GM21526 (cell line): ENCODE results near the gene MAK.
"Not testable (repeated sequence)": the region's sequence is repeated elsewhere in the genome, so short reads cannot be mapped to it uniquely, and the experiment has no call there.

ENCODE experiments used
- ATAC-seq: cut with Tn5 transposase; IDR thresholded peaks from one replicate; pipeline ENCODE4 v1.9.1; 2021; ENCODE audit warnings: moderate library complexity; ENCODE audit not compliant: unreplicated experiment, low FRiP score

The MAK gene, protein sequence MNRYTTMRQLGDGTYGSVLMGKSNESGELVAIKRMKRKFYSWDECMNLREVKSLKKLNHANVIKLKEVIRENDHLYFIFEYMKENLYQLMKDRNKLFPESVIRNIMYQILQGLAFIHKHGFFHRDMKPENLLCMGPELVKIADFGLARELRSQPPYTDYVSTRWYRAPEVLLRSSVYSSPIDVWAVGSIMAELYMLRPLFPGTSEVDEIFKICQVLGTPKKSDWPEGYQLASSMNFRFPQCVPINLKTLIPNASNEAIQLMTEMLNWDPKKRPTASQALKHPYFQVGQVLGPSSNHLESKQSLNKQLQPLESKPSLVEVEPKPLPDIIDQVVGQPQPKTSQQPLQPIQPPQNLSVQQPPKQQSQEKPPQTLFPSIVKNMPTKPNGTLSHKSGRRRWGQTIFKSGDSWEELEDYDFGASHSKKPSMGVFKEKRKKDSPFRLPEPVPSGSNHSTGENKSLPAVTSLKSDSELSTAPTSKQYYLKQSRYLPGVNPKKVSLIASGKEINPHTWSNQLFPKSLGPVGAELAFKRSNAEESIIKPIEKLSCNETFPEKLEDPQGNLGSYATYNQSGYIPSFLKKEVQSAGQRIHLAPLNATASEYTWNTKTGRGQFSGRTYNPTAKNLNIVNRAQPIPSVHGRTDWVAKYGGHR

DNA sequence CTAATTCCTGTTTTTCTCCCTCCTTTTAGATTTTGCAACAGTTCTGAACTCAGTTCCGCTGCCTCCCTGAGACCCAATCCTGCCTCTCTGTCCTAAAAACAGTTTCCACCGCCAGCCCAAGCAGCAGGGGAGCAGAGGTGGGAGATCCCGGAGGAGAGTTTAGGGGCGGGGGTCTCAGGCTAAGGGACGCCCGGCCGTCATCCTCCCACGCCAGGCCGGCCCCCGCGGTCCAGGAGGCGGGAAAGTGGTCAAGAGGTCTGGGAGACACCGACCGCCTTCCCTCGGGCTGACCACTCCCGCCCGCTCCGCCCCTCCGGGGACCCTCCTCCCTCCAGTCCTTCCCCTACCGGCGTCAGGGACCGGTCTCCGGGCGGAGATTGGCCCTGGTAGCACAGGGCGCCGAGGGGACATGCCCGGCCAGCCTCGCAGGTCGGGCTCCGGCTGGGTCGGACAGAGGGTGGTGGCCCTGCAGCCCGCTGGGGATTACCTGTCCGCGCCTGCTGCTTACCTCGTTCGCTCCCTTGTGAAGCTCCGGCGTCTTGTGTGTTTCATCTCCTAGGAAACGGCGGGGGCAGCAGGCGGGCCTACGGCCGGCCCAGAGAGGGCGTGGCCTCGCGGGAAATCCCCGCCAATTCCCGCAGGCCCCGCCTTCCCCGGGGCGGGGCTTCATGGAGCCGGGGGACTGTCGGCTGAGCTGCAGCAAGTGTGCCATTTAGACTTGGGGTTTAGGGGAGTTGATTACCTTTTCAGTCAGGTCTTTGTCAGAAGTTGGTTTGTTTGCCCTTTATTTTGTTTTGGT is at the start of gene MAK:
TSS of gene MAK (minus strand) at position 545 of the 799 bp plus-strand sequence. CDS start 7,891 bp downstream, outside the sequence.
- ATAC-seq: peak; percentile 89

DNA sequence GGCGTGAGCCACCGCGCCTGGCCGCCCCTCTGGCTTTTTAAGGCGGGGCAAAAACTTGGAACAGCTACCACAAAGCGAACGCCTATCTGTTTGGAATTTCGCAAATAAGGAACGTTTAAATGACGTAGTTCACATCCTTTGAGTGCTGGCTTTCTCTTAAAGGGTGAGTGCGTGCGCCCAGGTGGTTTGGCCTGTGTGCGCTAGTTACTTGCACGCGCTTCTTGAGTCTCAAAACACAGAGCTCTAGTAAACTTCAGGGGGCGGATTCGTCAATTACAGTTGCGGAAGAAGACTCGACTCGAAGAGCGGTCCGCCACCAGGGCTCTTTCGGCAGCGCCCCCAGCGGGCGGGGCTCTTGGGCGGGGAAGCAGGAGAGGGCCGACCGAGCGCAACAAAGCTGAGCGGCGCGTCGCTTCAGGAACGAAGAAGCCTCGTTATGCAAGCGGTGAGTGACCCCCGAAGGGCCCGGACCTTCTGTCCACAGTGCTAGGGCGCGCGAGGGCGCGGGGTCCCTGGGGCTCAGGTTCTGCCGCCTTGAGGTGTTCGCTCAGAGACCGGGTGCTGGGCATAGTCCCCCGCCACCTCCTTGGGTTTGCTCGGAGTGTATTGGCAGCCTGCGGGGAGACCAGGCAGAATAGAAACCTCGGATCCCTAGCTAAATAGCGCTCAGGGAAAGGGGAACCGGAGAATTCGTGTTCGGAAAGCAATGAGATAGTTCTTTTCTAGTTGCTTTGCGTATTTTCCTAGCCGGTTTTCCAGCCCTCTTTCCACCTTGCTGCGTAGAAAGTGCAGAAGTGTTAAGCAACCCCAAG is 48.6 kb upstream of the MAK start, which contains the start of gene SYCP2L:
TSS of gene SYCP2L (plus strand) at position 362 of the 812 bp plus-strand sequence. CDS start at position 437, 75 bp downstream.
- ATAC-seq: no peak

DNA sequence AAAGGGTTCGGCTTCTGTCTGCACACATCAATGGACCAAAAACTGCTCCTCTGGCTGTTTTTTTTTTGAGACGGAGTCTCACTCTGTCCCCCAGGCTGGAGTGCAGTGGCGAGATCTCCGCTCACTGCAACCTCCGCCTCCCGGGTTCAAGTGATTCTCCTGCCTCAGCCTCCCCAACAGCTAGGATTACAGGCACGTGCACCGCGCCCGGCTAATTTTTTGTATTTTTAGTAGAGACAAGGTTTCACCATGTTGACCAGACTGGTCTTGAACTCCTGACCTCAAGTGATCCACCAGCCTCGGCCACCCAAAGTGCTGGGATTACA is 48.0 kb upstream of the MAK start:
- ATAC-seq: not testable (repeated sequence)

DNA sequence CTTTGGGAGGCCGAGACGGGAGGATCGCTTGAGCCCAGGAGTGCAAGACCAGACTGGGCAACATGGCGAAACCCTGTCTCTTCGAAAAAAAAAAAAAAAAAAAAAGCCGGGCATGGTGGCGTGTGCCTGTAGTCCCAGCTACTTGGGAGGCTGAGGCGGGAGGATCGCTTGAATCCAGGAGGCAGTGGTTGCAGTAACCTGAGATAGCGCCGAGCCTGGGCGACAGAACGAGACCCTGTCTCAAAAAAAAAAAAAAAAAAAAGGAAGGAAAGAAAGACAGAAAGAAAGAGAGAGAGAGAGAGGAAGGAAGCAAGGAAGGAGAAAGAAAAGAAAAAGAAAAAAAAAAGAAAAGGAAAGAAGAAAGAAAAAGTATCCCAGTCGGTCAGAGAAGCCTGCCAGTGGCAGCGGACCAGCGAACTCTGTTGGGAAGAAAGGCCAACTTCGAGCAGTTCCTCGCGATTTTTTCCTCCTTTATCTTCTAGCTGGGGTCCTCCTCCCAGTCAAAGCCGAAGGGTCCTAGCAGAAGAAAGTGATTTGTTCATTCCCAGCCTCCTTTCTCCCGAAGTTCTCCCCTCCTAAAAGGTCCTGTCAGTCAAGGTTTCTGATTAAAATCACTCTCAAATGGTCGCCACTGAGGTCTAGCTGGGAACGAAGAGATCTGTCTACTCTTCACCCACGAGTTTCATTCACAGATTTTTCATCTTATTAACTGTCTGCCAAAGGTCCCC is 46.1 kb upstream of the MAK start:
- ATAC-seq: no peak

DNA sequence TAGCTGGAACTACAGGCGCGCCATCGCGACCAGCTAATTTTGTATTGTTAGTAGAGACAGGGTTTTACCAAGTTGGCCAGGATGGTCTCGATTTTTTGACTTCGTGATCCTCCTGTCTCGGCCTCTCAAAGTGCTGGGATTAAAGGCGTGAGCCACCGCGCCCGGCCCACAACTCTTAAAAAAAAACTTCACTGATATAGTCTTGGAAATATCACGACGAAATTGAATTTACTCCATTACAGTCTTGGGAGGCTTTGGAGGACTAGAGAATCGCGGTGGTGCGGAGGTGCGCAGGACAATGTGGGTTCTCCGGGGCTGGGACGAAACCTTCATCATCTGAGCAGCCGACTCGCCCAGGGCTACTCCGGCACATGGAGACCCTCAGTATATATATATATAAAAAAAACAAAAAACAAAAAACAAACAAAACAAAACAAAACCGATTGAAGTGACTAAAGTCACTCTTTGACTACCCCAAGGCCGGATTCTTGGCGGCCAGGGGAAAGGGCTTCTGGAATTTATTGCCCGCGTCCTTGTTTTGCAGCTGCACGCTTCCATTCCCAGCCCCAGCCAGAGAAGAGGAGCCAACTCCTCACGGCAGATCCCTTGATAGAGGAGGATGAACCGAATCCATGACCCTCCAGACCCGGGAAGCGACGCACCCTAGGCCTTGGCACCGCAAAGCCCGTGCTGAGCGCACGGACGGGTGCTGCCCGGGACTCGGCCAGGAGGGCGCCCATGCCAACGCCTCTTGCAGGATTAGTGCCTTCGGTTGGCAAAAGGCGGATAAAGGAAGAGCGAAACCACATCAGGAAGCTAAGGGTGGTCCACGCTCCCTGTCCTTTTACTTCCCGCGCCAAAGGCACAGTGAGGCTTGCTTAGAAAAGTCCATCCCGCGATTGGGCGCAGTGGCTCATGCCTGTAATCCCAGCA is 45.2 kb upstream of the MAK start:
- no peak for ATAC-seq

DNA sequence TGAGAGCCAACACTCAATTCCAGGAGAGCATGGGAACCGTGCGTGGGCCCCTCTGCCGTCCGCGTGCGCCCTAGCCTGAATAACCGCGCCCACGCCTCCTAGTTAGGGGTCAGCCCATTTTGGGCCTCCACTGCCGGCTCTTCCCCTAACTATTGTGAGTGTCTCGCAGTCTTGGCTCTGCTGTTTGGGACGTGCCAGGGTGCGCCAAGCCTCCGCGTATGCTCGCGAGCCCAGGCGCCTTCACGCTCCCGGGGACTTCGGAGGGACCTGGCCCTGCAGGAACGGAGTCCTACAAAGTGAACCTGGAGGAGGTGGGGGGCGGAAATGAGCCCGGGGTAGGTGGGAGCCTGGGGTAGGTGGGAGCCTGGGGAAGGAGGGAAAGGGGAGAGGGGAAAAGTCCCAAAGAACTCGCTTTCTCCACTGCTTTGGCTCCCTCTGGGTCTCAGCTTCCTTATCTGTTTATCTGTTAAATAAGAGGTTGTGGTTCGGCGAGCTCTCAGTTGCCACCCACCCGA is 44.4 kb upstream of the MAK start:
- ATAC-seq: no peak

DNA sequence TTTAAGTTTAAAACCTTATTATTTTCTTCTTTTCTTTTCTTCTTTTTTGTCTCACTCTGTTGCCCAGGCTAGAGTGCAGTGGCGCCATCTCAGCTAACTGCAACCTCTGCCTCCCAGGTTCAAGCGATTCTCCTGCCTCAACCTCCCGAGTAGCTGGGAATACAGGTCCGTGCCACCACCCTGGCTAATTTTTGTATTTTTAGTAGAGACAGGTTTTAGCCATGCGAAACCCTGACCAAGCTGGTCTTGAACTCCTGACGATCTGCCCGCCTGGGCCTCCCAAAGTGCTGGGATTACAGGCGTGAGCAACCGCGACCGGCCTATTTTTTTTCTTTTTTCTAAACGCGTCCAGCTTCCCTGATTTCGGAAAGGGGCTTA is 43.9 kb upstream of the MAK start:
- ATAC-seq: not testable (repeated sequence)

DNA sequence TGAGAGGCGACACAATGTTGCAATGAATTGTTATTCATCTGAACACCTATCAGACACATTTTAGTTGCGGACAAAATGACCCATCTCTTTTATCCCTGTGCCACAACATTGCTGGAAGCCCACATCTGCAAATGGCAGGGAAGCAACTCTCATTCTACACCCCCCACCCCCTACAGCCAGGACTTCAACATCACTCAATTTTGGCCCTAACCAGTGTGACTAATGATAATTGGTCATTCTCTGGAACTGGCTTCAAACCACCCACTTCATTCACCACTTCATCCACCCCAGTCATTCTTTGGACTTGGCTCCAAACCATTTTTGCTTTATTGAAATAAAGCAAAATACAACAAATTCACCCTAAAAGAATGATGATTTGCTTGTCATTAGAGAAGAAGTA is 42.0 kb upstream of the MAK start:
- no peak for ATAC-seq

DNA sequence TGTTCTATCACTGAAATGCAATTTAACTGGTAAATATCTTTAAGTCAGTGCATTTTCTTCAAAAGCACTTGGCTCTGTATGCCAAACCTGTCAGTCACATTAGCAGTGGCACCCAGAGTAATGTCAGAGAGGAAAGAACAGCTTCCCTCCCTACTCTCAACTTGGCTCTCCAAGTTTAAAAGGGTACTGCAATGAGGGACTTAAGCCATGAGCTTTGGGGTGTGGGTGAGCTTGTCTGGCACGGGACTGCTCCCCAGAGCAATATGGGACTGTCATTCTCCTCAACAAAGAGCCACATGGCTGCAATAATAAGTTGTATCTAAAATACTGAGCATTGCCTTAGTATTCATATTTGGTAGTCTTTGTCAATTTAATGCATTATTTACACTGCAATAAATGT is 39.5 kb upstream of the MAK start:
- ATAC-seq: no peak

DNA sequence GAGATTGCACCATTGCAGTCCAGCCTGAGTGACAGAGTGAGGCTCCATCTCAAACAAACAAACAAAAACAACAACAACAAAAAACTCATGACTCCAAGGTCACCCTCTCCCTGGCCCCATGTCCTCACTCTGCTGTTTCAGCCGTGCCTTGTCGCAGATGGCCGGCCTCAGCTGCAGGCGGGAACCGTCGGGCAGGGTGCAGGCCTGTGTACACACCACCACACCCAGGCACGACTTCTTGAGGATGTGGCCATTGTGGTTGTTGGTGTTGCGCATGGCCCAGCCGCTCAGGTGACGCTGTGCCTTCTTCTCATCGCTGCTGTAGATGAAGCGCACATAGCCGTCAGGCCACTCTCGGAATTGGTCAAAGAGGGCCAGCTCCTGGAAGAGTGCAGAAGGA is 38.7 kb upstream of the MAK start:
- ATAC-seq: no peak

DNA sequence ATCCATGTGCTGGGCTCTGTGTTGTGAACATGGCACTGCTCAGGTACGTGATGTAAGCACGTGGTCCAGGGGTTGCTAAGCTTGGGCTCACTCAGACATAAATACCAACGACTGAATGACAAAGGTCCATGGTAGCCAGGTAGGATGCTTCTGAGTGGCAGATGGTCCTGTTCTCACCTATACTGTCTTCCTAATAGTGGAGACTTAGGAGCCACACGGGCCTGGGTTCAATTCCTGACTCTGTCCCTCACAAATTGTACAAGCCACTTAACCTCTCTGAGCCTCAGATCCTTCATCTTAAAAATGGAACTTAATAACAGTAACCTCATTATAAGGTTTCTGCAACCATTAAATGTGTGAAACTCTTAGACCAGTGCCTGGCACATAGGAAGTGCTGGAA is 36.7 kb upstream of the MAK start:
- ATAC-seq: no peak

DNA sequence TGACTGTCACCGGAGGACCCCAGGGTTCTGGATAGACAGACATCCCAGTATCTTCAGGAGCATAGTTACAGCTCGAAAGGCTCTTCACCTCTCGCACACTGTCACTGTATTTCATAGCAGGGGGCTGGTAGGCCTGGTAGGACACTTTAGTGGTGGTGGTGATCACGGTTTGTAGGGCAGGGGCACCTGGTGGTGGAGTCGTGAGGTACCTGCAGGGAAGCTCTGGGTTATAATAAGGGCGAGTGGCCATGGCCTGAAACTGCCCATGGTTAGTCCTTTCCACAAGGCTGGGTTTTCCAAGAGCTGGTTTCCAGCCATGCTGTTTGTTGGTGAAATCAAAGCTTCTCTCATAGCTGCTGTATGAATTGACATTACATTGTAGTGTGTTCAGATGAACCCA is 35.9 kb upstream of the MAK start:
- ATAC-seq: no peak

DNA sequence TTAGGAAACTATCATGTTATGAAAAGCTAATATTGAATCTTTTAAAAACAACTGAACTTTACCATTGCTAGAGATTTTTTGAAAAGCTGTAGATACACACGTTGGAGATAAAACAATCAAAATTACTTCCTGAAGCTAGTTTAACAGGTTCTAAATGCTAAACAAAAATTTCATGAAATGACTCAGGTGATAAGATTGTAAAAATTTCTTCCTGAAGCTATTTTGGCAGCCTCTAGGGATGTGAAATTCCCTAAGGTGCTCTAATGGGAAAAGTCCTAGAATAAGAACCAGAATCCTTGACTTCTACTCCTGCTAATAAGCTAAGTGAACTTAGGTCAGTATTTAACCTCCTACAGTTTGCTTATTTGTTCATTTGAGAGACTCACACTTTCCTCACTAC is 35.0 kb upstream of the MAK start:
- ATAC-seq: no peak

DNA sequence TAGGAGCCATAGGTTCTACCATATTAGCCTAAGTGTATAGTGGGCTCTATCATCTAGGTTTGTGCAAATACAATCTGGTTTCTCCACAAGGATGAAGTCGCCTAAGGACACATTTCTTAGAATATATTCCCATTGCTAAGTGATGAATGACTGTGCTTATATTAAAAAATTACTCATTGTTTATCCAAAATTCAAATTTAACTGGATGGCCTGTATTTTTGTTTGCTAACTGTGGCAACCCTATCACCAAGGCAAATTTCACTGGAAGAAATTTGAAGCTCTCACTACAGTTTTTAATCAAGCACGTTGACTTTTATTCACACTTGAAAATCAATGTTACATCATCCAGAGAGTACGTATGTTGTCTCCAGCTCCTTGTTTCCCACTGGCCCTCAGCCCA is 29.6 kb upstream of the MAK start:
- no peak for ATAC-seq

DNA sequence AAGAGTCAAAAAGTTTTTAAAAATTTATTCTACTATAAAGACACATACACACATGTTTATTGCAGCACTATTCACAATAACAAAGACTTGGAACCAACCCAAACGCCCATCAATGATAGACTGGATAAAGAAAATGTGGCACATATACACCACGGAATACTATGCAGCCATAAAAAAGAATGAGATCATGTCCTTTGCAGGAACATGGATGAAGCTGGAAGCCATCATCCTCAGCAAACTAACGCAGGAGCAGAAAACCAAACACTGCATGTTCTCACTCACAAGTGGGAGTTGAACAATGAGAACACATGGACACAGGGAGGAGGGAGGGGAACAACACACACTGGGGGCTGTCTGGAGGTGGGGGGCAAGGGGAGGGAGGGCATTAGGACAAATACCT is 28.4 kb upstream of the MAK start:
- ATAC-seq: not testable (repeated sequence)

DNA sequence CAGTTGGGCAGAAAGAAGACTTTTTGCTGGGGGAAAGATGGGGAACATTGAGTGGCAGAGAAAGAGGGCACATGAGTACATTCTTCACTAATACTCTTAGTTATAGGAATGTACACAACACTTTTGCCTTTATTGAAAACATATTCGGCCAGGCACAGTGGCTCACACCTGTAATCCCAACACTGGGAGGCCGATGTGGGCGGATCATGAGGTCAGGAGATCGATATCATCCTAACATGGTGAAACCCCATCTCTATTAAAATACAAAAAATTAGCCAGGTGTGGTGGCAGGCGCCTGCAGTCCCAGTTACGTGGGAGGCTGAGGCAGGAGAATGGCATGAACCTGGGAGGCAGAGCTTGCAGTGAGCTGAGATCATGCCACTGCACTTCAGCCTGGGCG is 24.7 kb upstream of the MAK start:
- not testable (repeated sequence) for ATAC-seq

DNA sequence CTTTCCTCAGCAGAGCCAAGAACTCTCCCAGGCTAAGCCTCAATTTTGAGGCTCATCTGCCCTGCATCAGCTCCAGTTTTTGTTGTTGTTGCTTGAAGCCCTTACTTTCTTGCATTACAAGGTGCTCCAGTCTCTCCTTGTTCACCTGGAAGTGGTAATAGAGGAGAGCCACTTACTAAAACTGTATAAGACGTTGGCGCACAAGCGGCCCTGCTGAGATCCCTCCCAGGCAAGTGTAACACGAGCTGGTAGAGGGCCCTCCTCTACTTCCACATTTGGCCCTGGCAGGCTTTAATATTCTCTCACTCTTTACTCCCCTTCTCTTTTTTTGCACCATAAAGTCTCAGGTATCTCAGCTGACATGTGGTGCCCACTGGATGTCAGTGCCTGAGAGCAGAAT is 24.0 kb upstream of the MAK start:
- no peak for ATAC-seq

DNA sequence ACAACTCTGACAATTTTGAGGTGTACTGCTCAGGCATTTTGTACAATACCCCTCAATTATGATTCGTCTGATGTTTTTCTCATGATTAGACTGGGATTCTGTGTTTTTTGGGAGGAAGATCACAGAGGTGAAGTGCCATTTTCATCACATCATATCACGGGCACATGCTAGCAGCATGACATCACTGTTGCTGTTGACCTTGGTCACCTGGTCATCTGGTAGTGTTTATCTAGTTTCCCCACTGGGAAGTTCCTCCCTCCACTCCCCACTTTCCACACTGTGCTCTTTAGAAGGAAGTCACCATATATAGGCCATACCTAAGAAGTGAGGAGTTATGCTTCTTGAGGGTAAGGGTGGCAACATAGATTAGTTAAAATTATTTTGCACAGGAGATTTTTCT is 22.7 kb upstream of the MAK start:
- no peak for ATAC-seq

DNA sequence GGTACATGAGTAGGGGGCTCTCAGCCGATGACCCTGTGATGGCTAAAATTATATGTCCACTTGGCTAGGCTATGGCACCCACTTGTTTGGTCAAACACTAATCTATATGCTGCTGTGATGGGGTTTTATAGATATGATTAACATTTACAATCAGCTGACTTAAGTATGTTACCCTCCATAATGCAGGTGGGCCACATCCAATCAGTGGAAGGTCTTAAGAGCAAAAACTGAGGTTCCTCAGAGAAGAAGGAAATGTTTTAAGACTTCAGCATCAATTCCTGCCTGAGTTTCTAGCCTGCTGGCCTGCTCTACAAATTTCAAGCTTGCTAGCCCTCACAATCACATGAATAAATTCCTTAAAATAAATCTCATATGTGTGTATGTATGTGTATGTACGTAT is 18.9 kb upstream of the MAK start:
- ATAC-seq: no peak
